Measurements from ENCODE around the gene MBOAT1.

MBOAT1 gene

GRCh38 chr6:20212392-20213111, at the start of gene MBOAT1:
Gene MBOAT1, minus strand, starts transcription at chr6:20212469. Its CDS starts 235 bp downstream, at chr6:20212234.
- Histone ChIP-seq H3K9ac (ENCODE audit: insufficient read length) (peak within 1 kb of the TSS; percentile 77), H3K9me3 (ENCODE audit: low read depth, low read length) (no peaks in the 10 kb centered on the region), H3K36me3 (ENCODE audit: insufficient read depth, low read length) (no peaks in the 10 kb centered on the region), H3K4me3 (peak within 1 kb of the TSS; percentile 94), H3K27ac (peak within 1 kb of the TSS; percentile 58)
- TF ChIP-seq POLR2AphosphoS5 (IDR thresholded peaks at IDR 0.05; ENCODE audit: borderline replicate concordance, low read depth, low read length) (peak; percentile 71), EZH2 (IDR thresholded peaks at IDR 0.05) (no peak), FOXP2 (optimal IDR thresholded peaks at IDR 0.05; ENCODE audit: control extremely low read depth, extremely low read length, insufficient read depth) (no peak)
- DNase-seq (ENCODE audit: low read depth, low spot score) = no peak

DNA sequence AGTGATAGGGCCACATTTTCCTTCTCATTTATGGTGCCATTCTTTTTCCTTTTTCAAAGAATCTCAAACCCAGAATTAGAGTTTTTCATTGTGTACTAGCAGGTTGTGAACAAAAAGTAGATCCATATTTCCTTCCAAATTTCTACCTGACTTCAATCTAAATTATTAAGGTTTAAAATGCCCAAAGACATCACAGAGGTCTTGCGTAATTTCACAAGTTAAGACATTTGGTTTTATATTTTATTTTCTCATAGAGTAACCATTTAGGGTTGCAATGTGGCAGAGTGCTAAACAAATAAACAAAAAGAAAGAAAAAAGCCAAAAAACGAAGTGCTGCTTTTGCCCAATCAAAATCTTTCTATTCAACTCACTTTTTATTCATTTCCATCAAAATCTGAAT, 49.4 kb upstream of the MBOAT1 start:
- Histone ChIP-seq H3K27ac (no peak overlapping the region), H3K9me3 (ENCODE audit: low read depth, low read length) (0 out of 2 replicates have a peak, but pooled peaks cover 3% of the 10 kb centered on the region), H3K36me3 (ENCODE audit: insufficient read depth, low read length) (no peaks in the 10 kb centered on the region), H3K4me3 (no peak overlapping the region), H3K9ac (ENCODE audit: insufficient read length) (no peak overlapping the region)
- TF ChIP-seq POLR2AphosphoS5 (IDR thresholded peaks at IDR 0.05; ENCODE audit: borderline replicate concordance, low read depth, low read length) (no peak), EZH2 (IDR thresholded peaks at IDR 0.05) (no peak), FOXP2 (optimal IDR thresholded peaks at IDR 0.05; ENCODE audit: control extremely low read depth, extremely low read length, insufficient read depth) (no peak)
- DNase-seq (ENCODE audit: low read depth, low spot score) = no peak

- 0 out of 2 replicates have a peak, but pooled peaks cover 3% of the 10 kb centered on the region for H3K9me3 ChIP-seq (ENCODE audit: low read depth, low read length)
- DNase-seq (ENCODE audit: low read depth, low spot score) = no peak
- H3K27ac ChIP-seq = no peak overlapping the region
- no peaks in the 10 kb centered on the region for H3K36me3 ChIP-seq (ENCODE audit: insufficient read depth, low read length)
- H3K4me3 ChIP-seq = no peak overlapping the region
- TF ChIP-seq FOXP2 (optimal IDR thresholded peaks at IDR 0.05; ENCODE audit: control extremely low read depth, extremely low read length, insufficient read depth) = no peak
- no peak for TF ChIP-seq EZH2 (IDR thresholded peaks at IDR 0.05)
- no peak for TF ChIP-seq POLR2AphosphoS5 (IDR thresholded peaks at IDR 0.05; ENCODE audit: borderline replicate concordance, low read depth, low read length)
- H3K9ac ChIP-seq (ENCODE audit: insufficient read length) = no peak overlapping the region
These were observed 48.1 kb upstream of the MBOAT1 start for GRCh38 chr6:20260360-20260759.

- H3K9me3 ChIP-seq (ENCODE audit: low read depth, low read length) = 0 out of 2 replicates have a peak, but pooled peaks cover 3% of the 10 kb centered on the region
- H3K27ac ChIP-seq = no peak overlapping the region
- TF ChIP-seq FOXP2 (optimal IDR thresholded peaks at IDR 0.05; ENCODE audit: control extremely low read depth, extremely low read length, insufficient read depth) (no peak), POLR2AphosphoS5 (IDR thresholded peaks at IDR 0.05; ENCODE audit: borderline replicate concordance, low read depth, low read length) (no peak), EZH2 (IDR thresholded peaks at IDR 0.05) (no peak)
- H3K4me3 ChIP-seq = no peak overlapping the region
- DNase-seq (ENCODE audit: low read depth, low spot score) = no peak
- no peak overlapping the region for H3K9ac ChIP-seq (ENCODE audit: insufficient read length)
- H3K36me3 ChIP-seq (ENCODE audit: insufficient read depth, low read length) = no peaks in the 10 kb centered on the region
These were observed 47.2 kb upstream of the MBOAT1 start for GRCh38 chr6:20259316-20260049.

GRCh38 chr6:20255428-20255827, 43.2 kb upstream of the MBOAT1 start:
- DNase-seq (ENCODE audit: low read depth, low spot score) = no peak
- H3K4me3 ChIP-seq = no peak overlapping the region
- no peaks in the 10 kb centered on the region for H3K9me3 ChIP-seq (ENCODE audit: low read depth, low read length)
- H3K27ac ChIP-seq = no peak overlapping the region
- TF ChIP-seq FOXP2 (optimal IDR thresholded peaks at IDR 0.05; ENCODE audit: control extremely low read depth, extremely low read length, insufficient read depth) = no peak
- no peak for TF ChIP-seq POLR2AphosphoS5 (IDR thresholded peaks at IDR 0.05; ENCODE audit: borderline replicate concordance, low read depth, low read length)
- TF ChIP-seq EZH2 (IDR thresholded peaks at IDR 0.05) = no peak
- H3K36me3 ChIP-seq (ENCODE audit: insufficient read depth, low read length) = no peaks in the 10 kb centered on the region
- no peak overlapping the region for H3K9ac ChIP-seq (ENCODE audit: insufficient read length)

- no peak for DNase-seq (ENCODE audit: low read depth, low spot score)
- Histone ChIP-seq H3K36me3 (ENCODE audit: insufficient read depth, low read length) (no peaks in the 10 kb centered on the region), H3K4me3 (no peak overlapping the region), H3K9ac (ENCODE audit: insufficient read length) (no peak overlapping the region), H3K27ac (no peak overlapping the region), H3K9me3 (ENCODE audit: low read depth, low read length) (no peaks in the 10 kb centered on the region)
- TF ChIP-seq POLR2AphosphoS5 (IDR thresholded peaks at IDR 0.05; ENCODE audit: borderline replicate concordance, low read depth, low read length) = no peak
- TF ChIP-seq EZH2 (IDR thresholded peaks at IDR 0.05) = no peak
- no peak for TF ChIP-seq FOXP2 (optimal IDR thresholded peaks at IDR 0.05; ENCODE audit: control extremely low read depth, extremely low read length, insufficient read depth)
These were observed 42.0 kb upstream of the MBOAT1 start for GRCh38 chr6:20254295-20254694.

GRCh38 chr6:20253021-20253420, 40.8 kb upstream of the MBOAT1 start:
- Histone ChIP-seq H3K36me3 (ENCODE audit: insufficient read depth, low read length) (no peaks in the 10 kb centered on the region), H3K27ac (no peak overlapping the region), H3K9ac (ENCODE audit: insufficient read length) (no peak overlapping the region), H3K9me3 (ENCODE audit: low read depth, low read length) (no peaks in the 10 kb centered on the region), H3K4me3 (no peak overlapping the region)
- TF ChIP-seq FOXP2 (optimal IDR thresholded peaks at IDR 0.05; ENCODE audit: control extremely low read depth, extremely low read length, insufficient read depth) = no peak
- no peak for TF ChIP-seq POLR2AphosphoS5 (IDR thresholded peaks at IDR 0.05; ENCODE audit: borderline replicate concordance, low read depth, low read length)
- no peak for TF ChIP-seq EZH2 (IDR thresholded peaks at IDR 0.05)
- no peak for DNase-seq (ENCODE audit: low read depth, low spot score)

- Histone ChIP-seq H3K36me3 (ENCODE audit: insufficient read depth, low read length) (no peaks in the 10 kb centered on the region), H3K9ac (ENCODE audit: insufficient read length) (no peak overlapping the region), H3K4me3 (no peak overlapping the region), H3K9me3 (ENCODE audit: low read depth, low read length) (no peaks in the 10 kb centered on the region), H3K27ac (no peak overlapping the region)
- DNase-seq (ENCODE audit: low read depth, low spot score) = no peak
- TF ChIP-seq POLR2AphosphoS5 (IDR thresholded peaks at IDR 0.05; ENCODE audit: borderline replicate concordance, low read depth, low read length) (no peak), FOXP2 (optimal IDR thresholded peaks at IDR 0.05; ENCODE audit: control extremely low read depth, extremely low read length, insufficient read depth) (no peak), EZH2 (IDR thresholded peaks at IDR 0.05) (no peak)
These were observed 40.0 kb upstream of the MBOAT1 start for GRCh38 chr6:20252311-20252710.
